Inferior parietal cortex (tissue), 1 donor: ENCODE data around the gene PTRHD1.

Experiments used
- DNase-seq: peaks from one replicate; pipeline ENCODE4 v3.0.0-alpha.2; 2016; ENCODE audit errors: extremely low spot score

PTRHD1 gene

DNA sequence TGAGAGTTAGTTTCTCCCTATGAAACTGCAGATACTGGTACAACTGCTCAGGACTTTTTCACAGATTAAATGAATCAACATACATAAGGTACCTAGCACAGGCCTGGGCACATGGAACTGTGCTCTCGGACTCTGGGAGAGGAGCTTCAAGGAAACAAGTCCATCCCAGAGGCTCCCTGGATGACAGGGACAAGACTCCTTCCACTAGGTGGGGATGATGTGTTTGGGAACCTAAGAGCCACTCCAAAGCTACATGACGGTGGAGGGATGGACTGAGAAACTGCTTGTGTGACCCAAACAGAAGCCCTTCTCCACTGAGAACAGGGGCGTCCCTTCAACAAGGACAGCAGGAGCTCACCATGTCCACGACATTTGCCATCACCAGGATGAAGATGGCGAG lies 37.2 kb upstream of the PTRHD1 start:
- no peak for DNase-seq

DNA sequence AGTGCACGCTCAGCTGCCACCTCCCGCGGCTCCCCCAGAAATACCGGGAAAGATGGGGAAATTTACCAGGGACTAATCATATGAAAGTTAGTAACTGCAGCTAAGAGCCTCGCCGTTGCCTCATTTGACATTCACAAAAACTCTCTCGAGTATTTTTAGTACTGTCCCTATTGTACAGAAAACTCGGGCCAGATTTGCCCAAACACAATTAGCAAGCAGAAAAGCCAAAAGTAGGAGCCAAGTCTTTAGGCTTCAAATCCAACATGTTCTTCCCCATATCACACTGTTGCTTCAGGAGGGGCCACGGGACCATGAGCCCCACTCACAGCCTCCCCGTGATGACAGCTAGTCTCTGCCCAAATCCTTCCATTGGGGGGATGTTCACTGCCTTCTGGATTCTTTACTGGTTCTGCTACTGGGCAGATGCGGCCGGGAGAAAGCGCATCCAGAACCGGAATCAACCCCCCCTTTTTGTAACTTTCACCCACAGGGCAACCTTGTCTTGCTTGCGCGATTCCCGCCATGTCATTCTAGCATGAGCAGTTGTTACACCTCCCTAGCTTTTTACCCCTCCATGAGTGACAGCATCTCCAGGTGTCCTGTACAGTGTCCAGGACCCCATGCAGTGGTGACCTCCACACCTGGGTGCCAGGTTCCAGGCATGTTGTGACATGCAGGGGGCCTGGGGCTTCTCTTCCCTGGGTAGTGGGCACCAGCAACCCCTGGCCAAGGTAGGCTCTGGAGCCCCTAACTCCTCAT lies 35.2 kb upstream of the PTRHD1 start:
- peak; percentile 48 for DNase-seq

DNA sequence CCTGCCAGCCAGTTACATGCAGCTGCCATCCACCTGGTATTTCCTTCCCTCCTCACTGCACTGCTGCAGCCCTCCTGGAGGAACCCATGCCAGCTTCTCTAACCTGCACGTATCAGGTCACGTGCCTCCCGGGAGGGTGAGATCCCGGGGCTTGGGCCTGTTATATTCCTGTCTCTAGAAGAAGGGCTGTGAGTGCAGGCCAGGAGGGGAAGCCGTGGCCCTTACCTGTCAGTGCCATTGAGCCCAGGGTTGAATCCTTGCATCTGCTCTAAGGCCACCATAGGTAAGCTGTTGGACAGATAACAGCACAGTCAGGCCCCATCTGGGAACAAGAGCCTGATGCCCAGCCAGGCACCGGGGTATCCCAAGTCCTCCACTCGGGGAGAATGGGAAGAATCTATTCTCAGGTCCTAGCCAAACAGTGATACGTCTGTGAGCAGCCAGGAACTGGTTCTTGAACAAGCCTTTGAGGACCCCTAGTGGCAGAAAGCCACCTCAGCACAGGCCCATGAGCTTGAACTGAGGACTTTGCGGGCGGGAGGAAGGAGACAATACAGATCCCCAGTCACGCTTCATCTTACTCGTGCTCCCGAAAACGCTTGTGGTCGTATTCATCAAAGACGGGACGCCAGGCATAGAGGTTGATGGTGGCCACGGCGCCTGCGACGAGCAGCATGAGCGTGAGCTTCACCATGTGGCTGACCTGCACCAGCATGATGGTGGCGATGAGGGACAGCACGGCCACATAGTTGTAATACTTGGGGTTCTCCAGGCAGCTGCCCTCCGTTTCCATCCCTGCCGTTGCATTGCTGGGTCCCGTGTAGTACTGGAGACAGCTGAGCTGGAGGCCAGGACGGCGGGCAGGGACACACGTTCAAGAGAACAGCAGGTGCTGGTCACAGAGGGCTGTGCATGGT lies 34.4 kb upstream of the PTRHD1 start:
- peak; percentile 91 for DNase-seq

DNA sequence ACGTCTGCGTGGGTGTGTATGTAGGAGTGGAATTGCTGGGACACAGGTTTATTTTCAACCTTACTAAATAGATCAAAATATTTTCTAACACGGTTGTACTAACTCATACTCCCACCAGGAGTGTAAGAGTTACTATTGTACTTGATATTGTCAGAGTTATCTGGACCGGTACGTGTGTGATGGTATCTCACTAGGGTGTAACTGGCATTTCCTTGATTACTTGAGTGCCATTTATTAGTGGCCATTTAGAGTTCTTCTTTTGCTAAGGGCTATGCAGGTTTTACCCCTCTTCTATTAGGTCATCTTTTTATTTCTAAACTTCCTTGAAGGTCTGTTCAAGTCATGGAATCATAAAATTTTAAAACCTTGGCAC lies 33.6 kb upstream of the PTRHD1 start:
- DNase-seq = no peak

DNA sequence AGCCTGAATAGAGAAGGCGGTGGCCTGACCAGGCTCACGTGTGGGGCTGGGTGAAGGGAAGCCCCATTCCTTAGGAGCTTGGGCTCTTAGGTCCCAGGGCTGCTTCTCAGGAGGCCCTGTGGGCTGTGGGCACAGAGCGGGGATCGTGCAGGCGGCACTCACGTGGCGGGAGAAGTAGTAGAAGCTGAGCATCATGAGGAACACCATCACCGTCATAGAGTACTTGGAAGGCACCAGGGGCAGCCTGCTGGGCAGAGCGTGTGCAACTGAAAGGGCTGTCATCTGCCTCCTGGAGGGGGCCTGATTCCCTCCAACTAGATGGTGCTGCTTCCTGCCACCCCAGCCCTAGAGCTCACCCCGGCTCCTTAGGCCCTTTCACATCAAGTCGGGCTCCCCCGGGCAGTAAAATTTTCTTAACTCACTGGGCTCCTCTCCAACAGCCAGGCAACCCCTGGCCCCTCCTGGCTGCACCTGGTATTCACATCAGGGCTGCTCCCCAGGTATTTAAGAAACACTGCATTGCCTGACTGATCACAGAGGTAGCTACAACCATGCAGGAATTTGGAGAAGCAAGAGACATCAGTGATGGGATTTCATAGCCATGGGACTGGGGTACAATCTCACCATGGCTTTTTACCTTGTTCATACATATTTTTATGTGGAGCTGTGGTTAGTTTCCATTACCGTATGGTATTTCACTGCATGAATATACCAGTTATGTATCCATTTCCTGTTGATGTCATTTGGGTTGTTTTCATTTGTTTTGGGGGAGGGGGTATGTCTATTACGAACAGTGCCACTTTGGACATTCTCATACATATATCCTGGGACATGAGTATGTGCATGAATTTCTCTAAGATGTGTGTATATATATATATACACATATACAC lies 32.9 kb upstream of the PTRHD1 start:
- DNase-seq = no peak

DNA sequence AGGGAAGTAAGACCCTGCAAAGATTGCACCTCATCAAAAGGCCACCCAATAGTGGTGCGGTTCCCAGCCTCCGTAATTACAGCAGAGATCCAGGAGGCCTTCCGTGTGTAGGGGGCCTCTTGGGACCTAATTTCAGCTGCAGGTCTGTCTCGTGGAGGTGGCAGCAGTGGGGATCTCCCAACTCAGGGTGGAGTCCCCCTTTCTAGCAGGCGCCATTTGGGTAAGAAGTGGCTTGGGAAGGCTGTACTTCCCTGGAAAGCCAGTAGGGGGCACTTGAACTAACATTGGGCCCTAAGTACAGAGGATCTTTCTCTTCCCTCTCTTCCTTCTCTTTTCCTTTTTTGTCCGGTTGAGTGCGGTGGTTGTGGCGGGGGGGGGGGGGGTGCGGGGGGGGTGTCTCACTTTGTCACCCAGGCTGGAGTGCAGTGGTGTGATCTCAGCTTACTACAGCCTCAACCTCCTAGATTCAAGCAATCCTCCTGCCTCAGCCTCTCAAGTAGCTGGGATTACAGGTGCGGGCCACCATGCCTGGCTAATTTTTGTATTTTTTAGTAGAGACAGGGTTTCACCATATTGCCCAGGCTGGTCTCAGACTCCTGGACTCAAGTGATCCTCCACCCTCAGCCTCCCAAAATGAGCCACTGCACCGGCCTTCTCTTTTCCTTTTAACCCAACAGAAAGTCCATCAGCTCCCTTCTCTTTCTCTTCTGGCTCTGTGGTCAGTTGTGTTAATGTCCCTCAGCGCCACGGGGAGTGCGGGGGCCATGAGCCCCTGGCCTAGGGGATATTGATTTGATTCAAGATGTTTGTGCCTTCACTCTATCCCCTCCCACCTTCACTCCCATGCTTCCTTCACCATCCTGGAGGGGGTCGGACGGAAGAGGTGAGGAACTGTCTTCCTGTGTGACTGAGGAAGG lies 32.0 kb upstream of the PTRHD1 start:
- DNase-seq = no peak

DNA sequence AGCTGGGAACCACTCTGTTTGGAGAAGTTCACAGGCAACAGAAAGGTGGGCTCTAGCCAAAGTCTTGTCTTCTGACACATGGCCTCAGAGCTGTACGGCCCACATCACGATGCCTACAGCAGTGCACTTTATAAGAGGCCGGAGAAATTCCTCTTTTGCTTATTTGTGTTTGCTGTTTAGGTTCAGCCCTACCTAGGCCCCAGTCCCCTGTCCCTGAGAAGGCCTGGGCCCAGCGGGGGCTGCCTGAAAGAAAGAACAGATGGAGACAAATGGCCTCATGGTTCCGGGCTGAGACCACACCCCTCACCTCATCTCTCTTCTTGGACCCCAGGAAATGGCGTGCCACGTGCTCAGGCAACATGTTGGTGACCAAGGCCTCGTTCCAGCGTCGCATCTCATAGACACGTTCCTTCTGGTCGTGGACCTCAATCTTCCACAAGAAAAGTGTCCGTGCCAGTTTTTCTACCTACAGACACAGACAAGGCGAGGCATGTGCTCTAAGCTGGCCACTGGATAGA lies 30.9 kb upstream of the PTRHD1 start:
- no peak for DNase-seq

DNA sequence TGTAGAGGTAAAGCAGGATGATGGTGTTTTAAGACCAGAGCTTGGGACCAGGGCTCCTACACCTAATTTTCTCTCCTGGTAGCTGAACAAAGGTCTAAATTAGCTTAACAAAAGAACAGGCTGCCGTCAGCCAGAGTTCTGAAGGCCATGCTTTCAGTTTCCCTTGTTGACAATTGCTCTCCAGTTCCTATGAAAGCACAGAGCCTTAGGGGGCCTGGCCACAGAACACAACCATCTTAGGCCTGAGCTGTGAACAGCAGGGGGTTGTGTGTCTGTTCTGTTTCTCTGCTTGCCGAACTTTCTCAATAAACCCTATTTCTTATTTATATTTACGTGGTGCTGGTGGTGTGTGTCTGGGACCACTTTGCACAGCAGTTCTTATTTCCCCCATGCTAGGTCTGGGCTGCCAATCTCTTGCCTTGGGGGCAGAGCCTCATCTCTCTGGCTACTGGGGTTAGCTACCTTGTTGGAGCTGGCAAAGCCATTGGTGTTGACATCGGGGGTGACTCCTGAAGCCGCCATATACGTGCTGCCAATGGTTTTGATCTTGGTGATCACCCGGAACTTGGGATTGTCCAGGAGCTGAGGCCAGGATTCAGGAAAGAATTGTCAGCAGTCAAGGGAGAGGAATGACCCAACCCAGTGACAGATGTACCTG lies 29.0 kb upstream of the PTRHD1 start:
- no peak for DNase-seq

DNA sequence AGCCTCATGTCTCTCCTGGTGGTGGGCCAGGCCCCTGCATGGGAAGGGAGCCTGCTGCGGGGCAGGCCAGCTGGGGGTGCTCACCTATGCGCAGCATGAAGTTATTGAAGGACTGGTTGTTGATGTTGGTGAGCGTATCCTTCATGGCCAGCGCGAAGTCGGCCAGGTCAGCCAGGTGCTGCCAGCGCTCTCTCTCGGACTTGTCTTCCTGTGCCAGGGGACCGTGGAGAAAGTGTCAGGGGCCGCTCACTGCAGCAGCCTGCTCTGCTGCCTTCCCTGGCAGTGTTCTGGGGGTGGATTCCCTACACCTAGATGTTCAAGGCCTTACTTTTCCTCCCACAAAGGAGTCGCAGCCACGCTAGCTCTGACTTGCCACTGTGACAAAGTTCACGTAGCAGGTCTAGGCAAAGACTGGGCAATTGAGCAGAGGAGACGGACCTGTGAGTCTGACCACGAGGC lies 28.3 kb upstream of the PTRHD1 start:
- no peak for DNase-seq

DNA sequence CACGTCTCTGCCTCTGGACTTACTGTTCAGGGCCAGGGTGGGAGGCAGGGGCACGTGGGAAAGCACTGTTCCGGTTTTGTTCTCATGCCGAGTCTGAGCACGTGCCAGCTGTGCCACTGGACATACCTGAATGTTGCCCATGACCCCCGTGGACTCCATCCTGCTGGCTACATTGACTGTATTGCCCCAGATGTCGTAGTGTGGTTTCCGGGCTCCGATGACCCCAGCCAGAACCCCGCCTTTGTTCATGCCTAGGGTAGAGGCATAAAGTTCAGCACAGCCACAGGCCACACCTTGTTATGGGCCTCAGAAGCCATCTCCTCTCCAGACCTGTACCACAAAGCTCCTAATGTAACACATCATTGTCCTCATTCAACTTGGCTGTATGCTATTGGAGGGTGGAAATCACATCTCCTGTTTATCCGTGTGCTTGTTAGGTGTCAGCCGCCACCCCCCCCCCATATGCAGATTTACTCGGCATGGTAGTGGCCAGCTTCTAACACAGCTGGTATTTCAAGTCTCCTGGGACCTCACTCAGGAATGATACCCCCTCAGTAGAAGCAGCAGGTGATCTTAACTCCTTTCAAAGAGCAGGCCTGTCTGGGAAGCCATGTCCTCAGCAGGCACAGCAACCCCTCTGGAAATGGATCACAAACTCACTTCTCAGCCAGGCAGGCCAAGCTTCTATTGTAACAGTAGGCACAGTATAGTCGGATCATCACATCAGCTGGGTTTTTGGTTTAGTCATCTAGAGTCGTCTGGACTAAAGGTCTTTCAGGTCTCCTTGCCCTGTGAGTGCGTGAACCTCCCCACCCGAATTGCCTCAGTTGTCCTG lies 27.6 kb upstream of the PTRHD1 start:
- DNase-seq = no peak

DNA sequence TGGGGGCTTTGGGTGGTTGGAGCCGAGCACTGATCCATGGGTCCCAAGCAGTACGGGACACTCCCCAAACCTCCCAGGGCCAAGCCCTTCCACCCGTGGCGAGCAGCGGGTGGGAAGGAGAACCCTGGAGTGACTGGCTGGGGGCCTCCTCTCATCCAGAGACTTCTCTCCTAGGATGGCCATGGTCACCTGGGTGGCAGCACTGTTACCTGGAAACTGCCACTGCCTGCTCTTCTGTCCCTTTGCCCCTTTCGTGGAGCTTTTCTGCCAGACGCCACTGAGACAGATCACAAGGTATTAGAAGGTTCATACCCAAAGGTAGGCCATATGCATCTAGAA lies 27.0 kb upstream of the PTRHD1 start:
- DNase-seq = no peak

DNA sequence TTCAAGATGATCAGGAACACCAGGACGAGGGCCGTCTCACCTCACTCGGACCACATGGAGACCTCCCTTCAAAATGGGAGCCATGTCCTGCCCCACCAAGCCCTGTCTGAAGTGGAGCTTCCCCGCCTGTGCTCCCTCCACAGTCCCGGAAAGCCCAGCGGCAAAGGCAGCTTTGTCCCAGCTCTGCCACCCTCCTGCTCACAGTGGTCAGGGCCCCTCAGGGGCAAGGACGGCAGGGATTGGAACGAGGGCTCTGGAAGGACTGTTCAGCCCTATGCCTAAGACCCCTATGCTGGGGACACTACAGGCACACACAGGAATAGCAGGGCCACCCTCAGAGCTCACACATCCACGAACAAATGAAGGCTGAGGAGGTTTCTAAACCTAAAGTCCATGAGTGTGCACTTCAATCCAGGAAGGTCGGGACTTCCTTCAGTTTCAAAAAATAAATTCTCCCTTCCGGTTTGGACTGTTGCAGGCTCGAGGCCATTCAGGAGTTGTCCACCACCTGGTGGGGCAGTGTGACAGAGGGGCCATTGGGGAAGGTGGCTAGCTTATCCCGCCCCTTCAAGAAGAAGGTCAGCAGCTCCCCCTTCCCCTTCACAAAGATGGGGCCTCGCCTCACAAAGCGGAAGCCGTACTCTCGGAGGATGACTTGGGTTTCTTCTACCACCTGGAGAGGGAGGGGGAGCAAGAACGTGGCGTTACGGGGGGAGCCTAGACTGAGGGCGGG lies 26.4 kb upstream of the PTRHD1 start:
- no peak for DNase-seq

DNA sequence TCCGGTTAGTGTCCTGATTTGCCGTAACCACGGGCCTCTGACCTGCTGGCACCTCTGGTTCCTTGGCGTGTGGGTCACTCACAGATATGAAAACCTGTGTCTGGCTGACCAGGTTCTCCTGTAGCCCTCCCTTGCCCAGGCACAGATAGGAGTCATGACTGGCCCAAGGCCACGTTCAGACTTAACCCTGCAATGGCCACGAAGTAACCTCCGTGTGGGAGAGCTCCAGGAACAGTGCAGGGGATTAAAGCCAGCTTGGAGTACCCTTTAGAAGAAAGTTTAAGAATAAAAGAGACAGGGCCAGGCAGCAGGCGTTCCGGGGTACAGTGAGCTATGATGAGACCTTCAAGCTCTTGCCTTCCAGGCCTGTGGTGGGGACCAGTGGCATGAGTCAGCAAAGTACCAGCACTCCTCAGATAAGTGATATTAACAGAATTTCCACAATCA lies 25.6 kb upstream of the PTRHD1 start:
- DNase-seq = no peak

DNA sequence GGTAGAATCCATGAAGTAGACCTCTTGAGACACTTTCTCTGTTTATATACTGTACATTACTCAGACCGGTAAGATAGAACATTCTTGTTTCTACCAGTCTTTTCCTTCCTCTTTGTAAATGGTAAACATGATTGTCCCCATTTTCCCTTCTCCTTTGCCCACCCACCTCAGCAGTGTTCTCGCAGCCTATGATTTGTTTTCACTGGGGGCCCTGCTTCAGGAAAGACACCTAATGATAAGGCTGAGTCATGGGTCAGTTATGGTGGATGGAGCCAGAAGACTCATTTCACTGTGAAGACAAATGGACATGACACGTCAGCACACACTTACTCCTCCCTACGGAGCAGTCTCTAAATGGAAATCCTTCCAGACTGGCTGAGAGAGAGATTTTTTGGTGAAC lies 23.7 kb upstream of the PTRHD1 start:
- DNase-seq = no peak

DNA sequence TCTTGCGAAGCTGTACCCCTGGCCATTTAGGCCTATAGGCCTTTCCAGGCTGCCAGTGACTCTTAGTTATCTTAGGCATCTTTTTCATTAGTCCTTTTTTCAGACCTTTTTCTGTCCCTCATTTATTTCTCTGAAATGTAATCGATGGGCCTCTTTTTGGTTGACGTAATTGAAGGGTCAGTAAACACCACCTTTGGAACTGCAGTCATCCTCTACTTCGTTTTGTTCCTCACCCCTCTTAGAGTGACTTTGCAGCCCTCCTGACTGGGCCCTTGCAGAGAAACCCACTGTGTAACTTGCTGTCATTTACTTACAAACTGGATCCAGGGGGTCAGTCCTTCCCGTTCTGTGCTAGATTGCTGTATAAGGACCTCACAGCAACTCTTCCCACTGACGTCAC lies 23.2 kb upstream of the PTRHD1 start:
- no peak for DNase-seq

DNA sequence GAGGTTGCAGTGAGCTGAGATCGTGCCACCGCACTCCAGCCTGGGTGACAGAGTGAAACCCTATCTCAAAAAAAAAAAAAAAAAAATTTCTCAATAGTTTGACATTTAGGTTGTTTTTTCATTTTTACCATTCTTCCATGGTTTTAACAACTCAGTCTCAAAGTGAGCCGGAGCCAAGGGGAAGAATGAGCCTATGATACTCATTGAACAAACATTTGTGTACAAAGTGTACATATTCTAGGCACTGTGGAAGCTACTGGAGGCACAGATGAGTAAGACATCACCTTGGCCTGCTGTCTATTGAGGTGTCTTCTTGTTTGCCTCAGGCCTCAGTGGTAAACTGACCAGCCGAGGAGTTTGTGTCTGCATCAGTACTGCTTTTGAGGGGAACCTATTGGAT lies 22.0 kb upstream of the PTRHD1 start:
- DNase-seq = no peak

DNA sequence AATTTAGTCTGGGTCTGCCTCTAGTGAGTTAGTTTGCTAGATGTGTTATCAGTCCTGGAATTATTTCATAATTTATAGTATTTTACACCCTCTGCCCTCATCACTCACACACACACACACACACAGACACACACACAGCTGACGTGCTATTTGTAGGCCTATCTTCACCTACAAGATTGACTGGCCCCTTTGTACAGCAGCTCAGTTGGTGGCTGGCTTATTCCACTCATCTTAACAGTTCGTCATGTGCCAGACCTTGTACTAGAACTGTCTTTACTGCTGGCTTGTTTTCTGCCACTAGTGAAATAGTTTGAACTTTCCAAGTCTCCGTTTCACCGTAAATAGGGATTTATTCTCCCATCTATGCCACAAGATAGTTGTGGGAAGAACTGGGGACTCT lies 21.3 kb upstream of the PTRHD1 start:
- DNase-seq = no peak

DNA sequence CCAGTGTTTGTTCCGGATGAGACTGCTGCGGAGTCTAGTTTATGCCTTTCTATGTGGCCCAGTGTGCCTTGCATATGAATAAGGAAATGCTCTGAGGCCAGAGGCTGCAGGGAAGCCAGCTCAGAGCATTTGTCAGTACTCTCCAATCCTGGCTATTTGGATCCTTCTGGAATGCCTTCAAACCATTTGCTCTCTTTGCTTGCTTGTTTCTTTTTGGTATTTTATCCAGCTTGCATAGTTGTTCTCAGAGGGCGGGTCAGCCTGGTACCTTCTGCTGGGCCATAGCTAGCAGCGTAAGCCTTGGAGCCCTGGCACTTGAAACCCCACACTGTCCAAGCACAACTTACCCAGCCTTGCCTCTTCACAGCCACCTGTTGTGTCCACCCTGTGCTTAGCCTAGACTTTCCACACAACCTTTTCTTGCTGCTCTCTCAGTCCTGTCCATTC lies 20.5 kb upstream of the PTRHD1 start:
- DNase-seq = no peak
